Fibroblast of lung (primary cell): ENCODE data around the gene SLC16A5. TPM values are rescaled to one million over a fixed set of nuclear protein-coding genes. Genes with fewer than 3 reads are reported as not detected.

Experiments
- DNase-seq, 2 donors: peaks; one replicate each; pipeline versions ENCODE4 v3.0.0 to v3.0.0-alpha.2; 2010; ENCODE audit warnings: low read depth in 2 of 2
- H2AFZ ChIP-seq: 2 replicates; pipeline ENCODE4 v1.5.1; 2012; ENCODE audit warnings: low read length, control low read depth, inconsistent platforms
- H3K27ac ChIP-seq: 2 replicates; pipeline ENCODE4 v1.5.1; 2011; ENCODE audit warnings: low read length, control low read depth; ENCODE audit not compliant: insufficient read depth
- H3K27me3 ChIP-seq: 2 replicates; pipeline ENCODE4 v1.5.1; 2011; ENCODE audit warnings: mild to moderate bottlenecking, low read length; ENCODE audit not compliant: control insufficient read depth, insufficient read depth
- H3K36me3 ChIP-seq: 2 replicates; pipeline ENCODE4 v1.5.1; 2011; ENCODE audit warnings: low read length; ENCODE audit not compliant: control insufficient read depth, insufficient read depth
- H3K4me1 ChIP-seq: 2 replicates; pipeline ENCODE4 v1.5.1; 2011; ENCODE audit warnings: low read length; ENCODE audit not compliant: control insufficient read depth, insufficient read depth; ENCODE audit errors: extremely low read depth
- H3K4me2 ChIP-seq: 2 replicates; pipeline ENCODE4 v1.5.1; 2011; ENCODE audit warnings: low read length, control low read depth; ENCODE audit not compliant: insufficient read depth; ENCODE audit errors: extremely low read depth
- H3K4me3 ChIP-seq, 4 experiments: fragments of 200-600 bp in 1 of 4; sonication (generic) in 1 of 4; replicated peaks in 1 of 4; 2 replicates each; pipeline ENCODE4 v1.5.1; 2011 to 2016; ENCODE audit warnings: low read length in 4 of 4, low read depth in 3 of 4, mild to moderate bottlenecking in 3 of 4, control low read depth in 2 of 4, inconsistent platforms in 1 of 4, mixed read lengths in 1 of 4; ENCODE audit not compliant: insufficient read depth in 1 of 4; ENCODE audit errors: control extremely low read depth in 1 of 4
- H3K79me2 ChIP-seq: 2 replicates; pipeline ENCODE4 v1.5.1; 2012; ENCODE audit warnings: mild to moderate bottlenecking, low read length, inconsistent platforms; ENCODE audit not compliant: control insufficient read depth, insufficient read depth
- H3K9ac ChIP-seq: 2 replicates; pipeline ENCODE4 v1.5.1; 2011; ENCODE audit warnings: mild to moderate bottlenecking, low read length, control low read depth; ENCODE audit not compliant: insufficient read depth
- H3K9me3 ChIP-seq: 2 replicates; pipeline ENCODE4 v1.5.1; 2012; ENCODE audit warnings: low read depth, low read length; ENCODE audit not compliant: control insufficient read depth, insufficient read depth
- H4K20me1 ChIP-seq: 2 replicates; pipeline ENCODE4 v1.5.1; 2011; ENCODE audit warnings: low read length; ENCODE audit not compliant: control insufficient read depth, insufficient read depth; ENCODE audit errors: extremely low read depth
- CTCF ChIP-seq, 2 donors: IDR thresholded peaks in 1 of 2; conservative IDR thresholded peaks in 1 of 2; 1 replicate in 1 of 2; 2 replicates in 1 of 2; pipeline ENCODE4 v1.5.1; 2011 to 2012; ENCODE audit warnings: low read length in 2 of 2, control low read depth in 1 of 2, inconsistent platforms in 1 of 2, low read depth in 1 of 2, mild to moderate bottlenecking in 1 of 2
- EZH2 ChIP-seq: IDR thresholded peaks from 2 replicates; pipeline ENCODE4 v1.5.1; 2012; ENCODE audit warnings: low read length, control low read depth, mild to moderate bottlenecking; ENCODE audit errors: missing control alignments
- polyA plus RNA-seq, 2 donors: library from polyadenylated mRNA; depleted of rRNA in 1 of 2; stranded (reverse) in 1 of 2; unstranded in 1 of 2; fragments of >200 nt; gene quantifications; 2 replicates each; pipeline ENCODE4 v1.2.1, GENCODE V29; 2011 to 2012; ENCODE audit warnings: missing spikeins in 1 of 2
- total RNA-seq: library from RNA; depleted of rRNA; stranded (reverse); fragments of >200 nt; gene quantifications from 2 replicates; pipeline ENCODE4 v1.2.1, GENCODE V29; 2014

Gene SLC16A5
- total and polyA plus RNA-seq, 2 donors (not counting 1 experiment from before 2014, with no cell fraction given), result 1.5 to 8.4 TPM

- no peak for DNase-seq
- TF ChIP-seq CTCF (conservative IDR thresholded peaks at IDR 0.05 in 1 of 2, IDR thresholded peaks at IDR 0.05 in 1 of 2; ENCODE audit: low read depth in 1 of 2, low read length in 2 of 2), result no peak
- TF ChIP-seq EZH2, result no peak
- Histone ChIP-seq H2AFZ (no peak overlapping the region), H3K4me3 (no peak overlapping the region), H3K27me3 (no peaks in the 10 kb centered on the region), H3K9ac (no peak overlapping the region), H3K4me1 (peaks cover 3% of the 10 kb centered on the region), H3K9me3 (no peaks in the 10 kb centered on the region), H3K27ac (no peak overlapping the region), H3K79me2 (peaks cover 9% of the 10 kb centered on the region), H3K36me3 (peaks cover 5% of the 10 kb centered on the region), H4K20me1 (no peaks in the 10 kb centered on the region), H3K4me2 (no peak overlapping the region)
Measured at GRCh38 chr17:75051941-75052340, 35.8 kb upstream of the SLC16A5 start.

- Histone ChIP-seq H3K4me3 (no peak overlapping the region), H4K20me1 (no peaks in the 10 kb centered on the region), H3K9me3 (no peaks in the 10 kb centered on the region), H3K4me2 (no peak overlapping the region), H3K79me2 (no peaks in the 10 kb centered on the region), H3K4me1 (no peaks in the 10 kb centered on the region), H3K36me3 (peaks cover 20% of the 10 kb centered on the region), H3K27me3 (no peaks in the 10 kb centered on the region), H3K27ac (no peak overlapping the region), H2AFZ (no peak overlapping the region), H3K9ac (no peak overlapping the region)
- DNase-seq, result peak; percentile 50 to 84
- TF ChIP-seq CTCF (conservative IDR thresholded peaks at IDR 0.05 in 1 of 2, IDR thresholded peaks at IDR 0.05 in 1 of 2; ENCODE audit: low read depth in 1 of 2, low read length in 2 of 2) (peak; percentile 56 to 58), EZH2 (no peak)
Measured at GRCh38 chr17:75059369-75060345, 28.1 kb upstream of the SLC16A5 start.

GRCh38 chr17:75060434-75061054 is 27.2 kb upstream of the SLC16A5 start:
- TF ChIP-seq CTCF (conservative IDR thresholded peaks at IDR 0.05 in 1 of 2, IDR thresholded peaks at IDR 0.05 in 1 of 2; ENCODE audit: low read depth in 1 of 2, low read length in 2 of 2) (no peak), EZH2 (no peak)
- H3K27ac ChIP-seq, result no peak overlapping the region
- no peaks in the 10 kb centered on the region for H4K20me1 ChIP-seq
- no peaks in the 10 kb centered on the region for H3K9me3 ChIP-seq
- H2AFZ ChIP-seq, result no peak overlapping the region
- no peak overlapping the region for H3K4me3 ChIP-seq
- no peaks in the 10 kb centered on the region for H3K4me1 ChIP-seq
- H3K4me2 ChIP-seq, result no peak overlapping the region
- peaks cover 22% of the 10 kb centered on the region for H3K36me3 ChIP-seq
- no peak overlapping the region for H3K9ac ChIP-seq
- no peaks in the 10 kb centered on the region for H3K27me3 ChIP-seq
- H3K79me2 ChIP-seq, result no peaks in the 10 kb centered on the region
- no peak for DNase-seq
